ENCODE data around the gene ABCD1.

DNA sequence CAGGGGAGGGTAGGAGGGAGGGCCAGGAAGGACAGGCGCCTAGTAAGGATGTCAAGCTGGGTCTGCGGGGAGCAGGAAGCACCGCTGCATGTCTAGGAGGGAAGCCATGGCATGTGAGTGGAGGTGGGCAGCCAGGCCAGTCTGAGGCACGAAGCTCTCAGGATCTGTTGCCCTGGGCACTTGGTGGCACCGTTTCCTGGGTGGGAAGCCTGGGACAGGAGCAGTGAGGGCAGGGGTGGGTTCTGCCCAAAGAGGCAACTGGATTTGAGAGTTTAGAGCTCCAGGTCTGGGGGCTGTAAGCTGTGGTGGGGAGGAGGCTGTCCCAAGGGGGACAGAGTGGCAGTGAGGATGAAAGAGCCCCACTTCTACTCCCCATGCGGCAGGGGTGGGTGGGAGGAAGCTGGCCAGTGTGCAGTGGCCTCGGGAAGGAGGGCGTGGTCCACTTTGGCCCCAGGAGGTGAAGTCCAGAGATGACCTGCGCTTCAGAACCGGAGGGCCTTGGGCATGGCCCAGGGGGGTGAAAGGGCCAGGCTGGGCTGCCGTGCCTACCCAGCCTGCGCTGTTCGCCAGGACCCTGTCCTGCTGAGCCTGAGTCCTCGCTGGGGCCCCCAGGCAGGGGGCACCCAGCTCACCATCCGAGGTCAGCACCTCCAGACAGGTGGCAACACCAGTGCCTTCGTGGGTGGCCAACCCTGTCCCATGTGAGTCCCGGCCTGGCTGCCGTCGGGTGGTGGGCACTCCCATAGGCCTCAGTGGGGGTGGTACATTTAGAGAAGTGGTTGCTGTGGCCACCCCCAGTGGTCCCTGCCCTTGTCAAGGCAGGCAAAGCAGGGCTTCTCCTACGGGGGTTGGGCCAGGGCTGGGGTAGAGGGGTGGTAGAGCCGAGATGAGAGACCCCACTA, 47.9 kb downstream of the ABCD1 start:
- TF ChIP-seq CTCF (tag by site-specific recombination; IDR thresholded peaks at IDR 0.05) (no peak), EGR2 (tag by site-specific recombination; IDR thresholded peaks at IDR 0.05; ENCODE audit: low read depth) (no peak), ZNF792 (tag by site-specific recombination; IDR thresholded peaks at IDR 0.05) (no peak), TCF7L2 (IDR thresholded peaks at IDR 0.05; ENCODE audit: borderline replicate concordance, low read depth, low read length) (no peak), KLF7 (tag by site-specific recombination; IDR thresholded peaks at IDR 0.05; ENCODE audit: borderline replicate concordance) (no peak)
- TF ChIP-seq, protein P1, sequence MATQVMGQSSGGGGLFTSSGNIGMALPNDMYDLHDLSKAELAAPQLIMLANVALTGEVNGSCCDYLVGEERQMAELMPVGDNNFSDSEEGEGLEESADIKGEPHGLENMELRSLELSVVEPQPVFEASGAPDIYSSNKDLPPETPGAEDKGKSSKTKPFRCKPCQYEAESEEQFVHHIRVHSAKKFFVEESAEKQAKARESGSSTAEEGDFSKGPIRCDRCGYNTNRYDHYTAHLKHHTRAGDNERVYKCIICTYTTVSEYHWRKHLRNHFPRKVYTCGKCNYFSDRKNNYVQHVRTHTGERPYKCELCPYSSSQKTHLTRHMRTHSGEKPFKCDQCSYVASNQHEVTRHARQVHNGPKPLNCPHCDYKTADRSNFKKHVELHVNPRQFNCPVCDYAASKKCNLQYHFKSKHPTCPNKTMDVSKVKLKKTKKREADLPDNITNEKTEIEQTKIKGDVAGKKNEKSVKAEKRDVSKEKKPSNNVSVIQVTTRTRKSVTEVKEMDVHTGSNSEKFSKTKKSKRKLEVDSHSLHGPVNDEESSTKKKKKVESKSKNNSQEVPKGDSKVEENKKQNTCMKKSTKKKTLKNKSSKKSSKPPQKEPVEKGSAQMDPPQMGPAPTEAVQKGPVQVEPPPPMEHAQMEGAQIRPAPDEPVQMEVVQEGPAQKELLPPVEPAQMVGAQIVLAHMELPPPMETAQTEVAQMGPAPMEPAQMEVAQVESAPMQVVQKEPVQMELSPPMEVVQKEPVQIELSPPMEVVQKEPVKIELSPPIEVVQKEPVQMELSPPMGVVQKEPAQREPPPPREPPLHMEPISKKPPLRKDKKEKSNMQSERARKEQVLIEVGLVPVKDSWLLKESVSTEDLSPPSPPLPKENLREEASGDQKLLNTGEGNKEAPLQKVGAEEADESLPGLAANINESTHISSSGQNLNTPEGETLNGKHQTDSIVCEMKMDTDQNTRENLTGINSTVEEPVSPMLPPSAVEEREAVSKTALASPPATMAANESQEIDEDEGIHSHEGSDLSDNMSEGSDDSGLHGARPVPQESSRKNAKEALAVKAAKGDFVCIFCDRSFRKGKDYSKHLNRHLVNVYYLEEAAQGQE (tag by site-specific recombination; IDR thresholded peaks at IDR 0.05) = no peak

All from HEK293 (cell line).